ENCODE results near the gene LRPPRC.

DNA sequence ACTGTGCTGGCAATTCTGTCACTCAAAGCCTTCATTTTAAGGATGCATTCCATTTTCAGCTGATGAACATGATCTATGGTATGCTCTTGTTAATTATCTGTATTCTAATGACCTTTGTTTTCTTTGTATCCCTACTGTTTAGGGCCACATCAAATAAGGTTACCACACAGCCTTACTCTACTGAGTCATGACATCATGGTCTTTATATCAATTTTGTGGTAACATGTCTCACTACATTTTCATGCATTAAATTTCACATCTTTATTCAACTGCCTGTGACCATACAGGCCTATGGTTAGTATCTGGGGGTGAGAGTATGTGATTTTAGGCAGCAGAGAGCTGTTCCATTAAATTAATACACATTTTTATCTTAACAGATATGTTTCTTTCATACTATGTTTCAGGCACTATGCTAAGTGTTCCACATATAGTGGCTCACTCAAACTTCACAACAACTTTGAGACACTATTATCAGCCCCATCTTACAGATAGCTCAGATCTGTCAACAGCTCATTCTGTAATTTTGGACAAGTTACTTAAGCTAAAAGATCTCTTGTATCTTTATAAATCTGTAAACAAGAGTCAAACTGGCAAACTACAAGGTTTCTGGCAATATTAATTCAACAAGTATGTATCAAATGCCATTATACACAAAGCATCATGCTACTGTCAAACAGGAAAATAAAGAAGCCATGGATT is 18.0 kb downstream of the LRPPRC start:
- TF ChIP-seq POLR2AphosphoS5 (IDR thresholded peaks at IDR 0.05; ENCODE audit: low read depth) (no peak), EZH2 (IDR thresholded peaks at IDR 0.05; ENCODE audit: low read depth, unreplicated experiment) (no peak), REST (IDR thresholded peaks at IDR 0.05; ENCODE audit: unreplicated experiment) (no peak), EZH2phosphoT487 (IDR thresholded peaks at IDR 0.05; ENCODE audit: unreplicated experiment) (no peak), NANOG (IDR thresholded peaks at IDR 0.05; ENCODE audit: borderline replicate concordance) (no peak), ZNF331 (CRISPR knock-in tag; IDR thresholded peaks at IDR 0.05; ENCODE audit: low read depth) (no peak)
- TF ChIP-seq, protein P1, sequence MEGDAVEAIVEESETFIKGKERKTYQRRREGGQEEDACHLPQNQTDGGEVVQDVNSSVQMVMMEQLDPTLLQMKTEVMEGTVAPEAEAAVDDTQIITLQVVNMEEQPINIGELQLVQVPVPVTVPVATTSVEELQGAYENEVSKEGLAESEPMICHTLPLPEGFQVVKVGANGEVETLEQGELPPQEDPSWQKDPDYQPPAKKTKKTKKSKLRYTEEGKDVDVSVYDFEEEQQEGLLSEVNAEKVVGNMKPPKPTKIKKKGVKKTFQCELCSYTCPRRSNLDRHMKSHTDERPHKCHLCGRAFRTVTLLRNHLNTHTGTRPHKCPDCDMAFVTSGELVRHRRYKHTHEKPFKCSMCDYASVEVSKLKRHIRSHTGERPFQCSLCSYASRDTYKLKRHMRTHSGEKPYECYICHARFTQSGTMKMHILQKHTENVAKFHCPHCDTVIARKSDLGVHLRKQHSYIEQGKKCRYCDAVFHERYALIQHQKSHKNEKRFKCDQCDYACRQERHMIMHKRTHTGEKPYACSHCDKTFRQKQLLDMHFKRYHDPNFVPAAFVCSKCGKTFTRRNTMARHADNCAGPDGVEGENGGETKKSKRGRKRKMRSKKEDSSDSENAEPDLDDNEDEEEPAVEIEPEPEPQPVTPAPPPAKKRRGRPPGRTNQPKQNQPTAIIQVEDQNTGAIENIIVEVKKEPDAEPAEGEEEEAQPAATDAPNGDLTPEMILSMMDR (conservative IDR thresholded peaks at IDR 0.05; ENCODE audit: low read depth in 2 of 2) = no peak
- TF ChIP-seq, protein P2, sequence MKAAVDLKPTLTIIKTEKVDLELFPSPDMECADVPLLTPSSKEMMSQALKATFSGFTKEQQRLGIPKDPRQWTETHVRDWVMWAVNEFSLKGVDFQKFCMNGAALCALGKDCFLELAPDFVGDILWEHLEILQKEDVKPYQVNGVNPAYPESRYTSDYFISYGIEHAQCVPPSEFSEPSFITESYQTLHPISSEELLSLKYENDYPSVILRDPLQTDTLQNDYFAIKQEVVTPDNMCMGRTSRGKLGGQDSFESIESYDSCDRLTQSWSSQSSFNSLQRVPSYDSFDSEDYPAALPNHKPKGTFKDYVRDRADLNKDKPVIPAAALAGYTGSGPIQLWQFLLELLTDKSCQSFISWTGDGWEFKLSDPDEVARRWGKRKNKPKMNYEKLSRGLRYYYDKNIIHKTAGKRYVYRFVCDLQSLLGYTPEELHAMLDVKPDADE (IDR thresholded peaks at IDR 0.05) = no peak
